Kidney (tissue), 14 donors: ENCODE results near the gene ITGB8. TPM values are rescaled to one million over a fixed set of nuclear protein-coding genes. Genes with fewer than 3 reads are reported as not detected.

Experiments
- DNase-seq, 5 donors: peaks; one replicate each; pipeline ENCODE4 v3.0.0-alpha.2; 2013 to 2020
- FAIRE-seq: peaks from 2 replicates; lab custom pipeline; 2012; peaks lifted over from hg19 to GRCh38; lab: Jason Lieb, UNC
- H3K27ac ChIP-seq, 2 donors: one replicate each; pipeline ENCODE4 v1.7.0; 2013; ENCODE audit warnings: low read depth in 2 of 2, low read length in 2 of 2, inconsistent platforms in 1 of 2
- H3K27me3 ChIP-seq: one replicate; pipeline ENCODE4 v1.7.1; 2013; ENCODE audit warnings: low read length, inconsistent platforms; ENCODE audit not compliant: control insufficient read depth, insufficient read depth
- H3K36me3 ChIP-seq, 3 donors: one replicate each; pipeline versions ENCODE4 v1.7.0 to v1.7.1; 2013; ENCODE audit warnings: low read length in 3 of 3, control low read depth in 1 of 3, inconsistent platforms in 1 of 3; ENCODE audit not compliant: insufficient read depth in 3 of 3, control insufficient read depth in 2 of 3
- H3K4me1 ChIP-seq, 3 donors: one replicate each; pipeline versions ENCODE4 v1.7.0 to v1.7.1; 2013; ENCODE audit warnings: low read length in 3 of 3, inconsistent platforms in 1 of 3, low read depth in 1 of 3; ENCODE audit not compliant: control insufficient read depth in 2 of 3, insufficient read depth in 2 of 3
- H3K4me3 ChIP-seq, 3 donors: one replicate each; pipeline versions ENCODE4 v1.7.0 to v1.8.1; 2013; ENCODE audit warnings: low read length in 3 of 3, control low read depth in 1 of 3, inconsistent platforms in 1 of 3
- H3K9ac ChIP-seq, 3 donors: one replicate each; pipeline versions ENCODE4 v1.7.0 to v1.7.1; 2013; ENCODE audit warnings: low read length in 3 of 3, control low read depth in 1 of 3, inconsistent platforms in 1 of 3
- H3K9me3 ChIP-seq, 3 donors: one replicate each; pipeline versions ENCODE4 v1.7.0 to v1.7.1; 2013; ENCODE audit warnings: low read length in 3 of 3, control low read depth in 1 of 3, inconsistent platforms in 1 of 3; ENCODE audit not compliant: control insufficient read depth in 2 of 3, insufficient read depth in 1 of 3
- intact Hi-C: fragments of 100-400 bp; cut with DNase I; formaldehyde crosslinking; loops from one replicate; pipeline ENCODE4 v1.11.1; 2022
- polyA plus RNA-seq: library from polyadenylated mRNA; stranded (reverse); fragments of 350-450 nt; fragmentation: Illumina TruSeq; extraction: RNeasy Lipid Tissue Mini Kit (QIAGEN cat#74804); gene quantifications from one replicate; pipeline ENCODE4 v1.2.3, GENCODE V29; 2014; ENCODE audit warnings: low read depth, low replicate concordance; ENCODE audit not compliant: insufficient read depth
- total RNA-seq: library from RNA; stranded (reverse); fragmentation: NEBNext Ultra II Directional; extraction: Animal tissue kit (Norgen Biotek cat#: 25700); gene quantifications from one replicate; pipeline ENCODE4 v1.2.1, GENCODE V29; 2021
- TF ChIP-seq, protein P1 (sequence below): IDR thresholded peaks from 3 replicates; pipeline ENCODE4 v1.5.1; 2012; ENCODE audit warnings: mild to moderate bottlenecking, moderate library complexity, borderline replicate concordance; ENCODE audit not compliant: insufficient read depth; ENCODE audit errors: extremely low read depth
- donor health status: control.
- donor health status: control.
- donor health status: control.
- donor health status: control.
- donor health status: control.
- donor health status: DM: yes; HTN: yes; CAD: no.
- donor health status: Normal renal cell carcinoma (clear cell type).

The ITGB8 gene
- total and polyA plus RNA-seq, 2 donors from 2014 or later: 10.3 to 213 TPM

- no peak for FAIRE-seq
- TF ChIP-seq, protein P1, sequence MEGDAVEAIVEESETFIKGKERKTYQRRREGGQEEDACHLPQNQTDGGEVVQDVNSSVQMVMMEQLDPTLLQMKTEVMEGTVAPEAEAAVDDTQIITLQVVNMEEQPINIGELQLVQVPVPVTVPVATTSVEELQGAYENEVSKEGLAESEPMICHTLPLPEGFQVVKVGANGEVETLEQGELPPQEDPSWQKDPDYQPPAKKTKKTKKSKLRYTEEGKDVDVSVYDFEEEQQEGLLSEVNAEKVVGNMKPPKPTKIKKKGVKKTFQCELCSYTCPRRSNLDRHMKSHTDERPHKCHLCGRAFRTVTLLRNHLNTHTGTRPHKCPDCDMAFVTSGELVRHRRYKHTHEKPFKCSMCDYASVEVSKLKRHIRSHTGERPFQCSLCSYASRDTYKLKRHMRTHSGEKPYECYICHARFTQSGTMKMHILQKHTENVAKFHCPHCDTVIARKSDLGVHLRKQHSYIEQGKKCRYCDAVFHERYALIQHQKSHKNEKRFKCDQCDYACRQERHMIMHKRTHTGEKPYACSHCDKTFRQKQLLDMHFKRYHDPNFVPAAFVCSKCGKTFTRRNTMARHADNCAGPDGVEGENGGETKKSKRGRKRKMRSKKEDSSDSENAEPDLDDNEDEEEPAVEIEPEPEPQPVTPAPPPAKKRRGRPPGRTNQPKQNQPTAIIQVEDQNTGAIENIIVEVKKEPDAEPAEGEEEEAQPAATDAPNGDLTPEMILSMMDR: no peak
- intact Hi-C loops: no loop called here
Observed at GRCh38 chr7:20444030-20444800, 113.5 kb downstream of the ITGB8 start.

DNA sequence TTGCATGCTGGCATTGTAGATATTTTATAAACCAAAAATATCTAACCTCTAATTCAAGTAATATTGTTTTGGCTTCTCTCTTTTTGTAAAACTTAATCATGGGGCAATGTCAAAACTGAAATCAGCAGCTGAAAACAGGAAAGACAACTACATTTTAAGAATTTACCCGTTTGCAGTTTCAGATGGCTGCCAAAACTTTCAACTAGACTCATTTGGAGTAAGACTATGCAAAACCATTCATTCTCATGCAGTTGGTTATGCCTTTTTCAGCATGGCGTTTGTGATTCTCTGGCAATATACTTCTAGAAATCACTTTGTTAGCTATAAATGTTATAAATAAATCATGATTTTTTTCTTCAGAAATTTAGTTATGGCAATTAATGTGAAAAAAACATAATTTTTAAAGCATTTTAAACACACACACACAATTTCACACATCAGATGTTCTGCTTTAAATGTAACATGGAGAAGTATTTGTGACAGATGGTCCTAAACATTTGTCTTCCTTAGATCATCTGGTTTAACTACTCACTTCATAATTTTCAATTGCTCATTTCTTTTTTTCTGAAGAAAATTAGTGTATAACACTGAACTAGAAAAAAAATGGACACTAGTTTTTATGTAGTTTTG lies 116.4 kb downstream of the ITGB8 start:
- Histone ChIP-seq H3K27ac (no peak overlapping the region), H3K36me3 (no peaks in the 10 kb centered on the region), H3K27me3 (no peaks in the 10 kb centered on the region), H3K9me3 (peaks cover 0 to 4% (median 0%) of the 10 kb centered on the region in 3 donors), H3K9ac (no peak overlapping the region), H3K4me3 (no peak overlapping the region), H3K4me1 (no peaks in the 10 kb centered on the region)
- intact Hi-C loops: no loop called here
- DNase-seq (no peak), FAIRE-seq (no peak)
- TF ChIP-seq, protein P1: no peak

More at GRCh38 chr7:20444030-20444800, 113.5 kb downstream of the ITGB8 start:
- Histone ChIP-seq H3K9ac (no peak overlapping the region), H3K4me3 (no peak overlapping the region), H3K27me3 (no peaks in the 10 kb centered on the region), H3K36me3 (no peaks in the 10 kb centered on the region), H3K27ac (peak overlapping the region in 1 of 2 donors; percentile 32), H3K9me3 (peaks cover 0 to 4% (median 0%) of the 10 kb centered on the region in 3 donors), H3K4me1 (no peaks in the 10 kb centered on the region)
- peak in 2 of 5 donors; percentile 22 to 45 for DNase-seq

DNA sequence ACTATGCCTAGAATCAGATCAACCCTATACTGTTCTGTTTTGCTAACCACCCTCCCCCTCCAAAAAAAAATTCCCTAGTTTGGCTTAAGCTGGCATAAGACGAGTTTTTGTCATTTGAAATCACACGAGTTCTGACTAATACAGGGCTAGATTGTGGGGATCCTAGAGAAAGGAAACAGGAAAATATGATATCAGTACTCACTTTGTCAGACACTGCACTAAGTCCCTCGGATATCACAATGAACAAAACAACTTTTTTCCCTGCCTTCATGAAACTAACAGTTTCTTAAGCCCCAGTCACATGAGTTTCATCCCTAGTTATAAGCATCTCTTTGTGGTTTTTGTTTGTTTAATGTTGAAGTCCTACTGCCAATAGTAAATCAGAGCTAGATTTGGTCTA lies 118.5 kb downstream of the ITGB8 start:
- H3K9me3 ChIP-seq: peaks cover 0 to 4% (median 0%) of the 10 kb centered on the region in 3 donors
- TF ChIP-seq, protein P1: no peak
- DNase-seq (no peak), FAIRE-seq (no peak)
- H3K36me3 ChIP-seq: no peaks in the 10 kb centered on the region
- no peak overlapping the region for H3K9ac ChIP-seq
- no peak overlapping the region for H3K4me3 ChIP-seq
- no peak overlapping the region for H3K27ac ChIP-seq
- H3K4me1 ChIP-seq: no peaks in the 10 kb centered on the region
- H3K27me3 ChIP-seq: no peaks in the 10 kb centered on the region
- intact Hi-C loops: no loop called here
